GM12872 (cell line): ENCODE measurements around the gene SLC9C2.

Experiments used
- TF ChIP-seq, protein P1 (sequence below): IDR thresholded peaks from 3 replicates; pipeline ENCODE4 v1.5.1; 2011; ENCODE audit warnings: low read depth, mild to moderate bottlenecking, low read length, moderate library complexity; ENCODE audit not compliant: insufficient read depth

The SLC9C2 gene

DNA sequence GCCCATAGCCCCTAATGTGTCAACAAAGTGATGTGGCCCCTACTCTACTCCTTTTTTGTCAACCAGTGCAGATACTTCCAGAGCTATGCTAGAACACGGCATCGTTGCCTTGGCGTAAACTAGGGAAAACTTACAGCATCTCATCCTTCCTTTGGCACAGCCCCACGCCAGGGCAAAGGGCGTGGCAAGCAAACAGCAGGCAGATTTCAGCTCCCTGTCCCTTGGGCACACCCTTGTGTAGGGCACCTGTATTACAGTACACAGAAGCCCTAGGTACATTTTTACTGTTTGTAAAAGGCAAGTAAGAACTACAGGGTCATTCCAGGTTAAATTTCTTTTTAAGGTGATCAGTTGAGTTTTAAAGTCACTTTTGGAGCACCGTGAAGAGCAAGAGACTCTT lies 96.4 kb downstream of the SLC9C2 start:
- TF ChIP-seq, protein P1, sequence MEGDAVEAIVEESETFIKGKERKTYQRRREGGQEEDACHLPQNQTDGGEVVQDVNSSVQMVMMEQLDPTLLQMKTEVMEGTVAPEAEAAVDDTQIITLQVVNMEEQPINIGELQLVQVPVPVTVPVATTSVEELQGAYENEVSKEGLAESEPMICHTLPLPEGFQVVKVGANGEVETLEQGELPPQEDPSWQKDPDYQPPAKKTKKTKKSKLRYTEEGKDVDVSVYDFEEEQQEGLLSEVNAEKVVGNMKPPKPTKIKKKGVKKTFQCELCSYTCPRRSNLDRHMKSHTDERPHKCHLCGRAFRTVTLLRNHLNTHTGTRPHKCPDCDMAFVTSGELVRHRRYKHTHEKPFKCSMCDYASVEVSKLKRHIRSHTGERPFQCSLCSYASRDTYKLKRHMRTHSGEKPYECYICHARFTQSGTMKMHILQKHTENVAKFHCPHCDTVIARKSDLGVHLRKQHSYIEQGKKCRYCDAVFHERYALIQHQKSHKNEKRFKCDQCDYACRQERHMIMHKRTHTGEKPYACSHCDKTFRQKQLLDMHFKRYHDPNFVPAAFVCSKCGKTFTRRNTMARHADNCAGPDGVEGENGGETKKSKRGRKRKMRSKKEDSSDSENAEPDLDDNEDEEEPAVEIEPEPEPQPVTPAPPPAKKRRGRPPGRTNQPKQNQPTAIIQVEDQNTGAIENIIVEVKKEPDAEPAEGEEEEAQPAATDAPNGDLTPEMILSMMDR, result peak; percentile 40; the same call in 2 of the 3 replicates

DNA sequence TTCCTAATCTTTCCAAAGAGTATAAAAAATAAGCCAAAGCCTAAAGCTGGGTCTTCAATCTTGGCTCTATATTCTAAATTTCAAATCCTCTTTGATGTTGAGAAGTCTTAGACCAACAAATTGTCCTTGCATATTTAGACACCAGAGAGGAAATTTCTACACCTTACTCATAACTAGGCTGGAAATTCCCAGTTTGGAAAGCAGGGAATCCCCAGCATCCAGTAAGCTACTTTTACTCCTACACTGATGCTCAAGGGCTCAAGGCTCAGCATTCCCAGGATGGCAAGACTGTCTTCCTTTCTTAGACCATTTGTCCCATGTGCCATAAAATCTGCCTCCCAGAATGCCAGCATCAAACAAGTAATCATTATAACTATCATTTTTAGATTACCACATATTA lies 97.5 kb downstream of the SLC9C2 start:
- TF ChIP-seq, protein P1, result no peak

DNA sequence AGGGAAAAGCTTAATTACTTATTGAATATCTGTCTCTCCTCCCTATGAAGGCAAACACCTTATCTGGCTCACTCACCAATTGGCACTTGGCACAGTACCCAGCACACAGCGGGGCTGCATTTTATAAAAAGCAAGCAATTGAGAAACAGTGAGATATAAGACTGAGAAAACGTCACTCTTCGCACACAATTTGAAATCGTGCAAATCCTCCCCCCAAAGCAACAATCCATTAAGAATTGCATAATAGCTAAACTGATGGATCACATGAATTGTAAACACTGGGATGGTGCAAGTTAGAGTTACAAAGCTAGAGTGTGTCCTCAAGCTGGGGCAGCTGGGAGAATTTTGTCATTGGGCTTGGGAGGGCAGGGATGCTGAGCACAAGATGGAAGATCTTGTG lies 98.6 kb downstream of the SLC9C2 start:
- TF ChIP-seq, protein P1, result no peak

DNA sequence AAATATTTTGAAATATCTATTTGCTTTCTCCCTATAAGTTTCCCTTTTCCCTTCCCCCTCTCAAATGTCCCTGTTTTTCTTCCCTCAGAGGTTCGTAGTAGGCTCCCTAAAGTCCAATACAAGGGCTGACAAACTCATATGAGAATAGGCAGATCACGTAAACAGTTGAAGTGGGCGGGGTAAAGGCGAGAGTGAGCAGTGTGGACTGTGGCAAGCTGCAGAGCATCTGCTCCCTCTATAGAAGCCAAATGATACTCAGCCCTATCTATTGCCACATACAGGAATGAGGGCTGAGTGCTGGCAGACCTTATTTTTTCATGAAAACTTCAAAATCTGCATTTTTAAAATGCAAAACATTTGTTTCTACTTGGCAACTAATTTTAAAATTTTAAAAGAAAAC lies 99.5 kb downstream of the SLC9C2 start:
- TF ChIP-seq, protein P1, result no peak

DNA sequence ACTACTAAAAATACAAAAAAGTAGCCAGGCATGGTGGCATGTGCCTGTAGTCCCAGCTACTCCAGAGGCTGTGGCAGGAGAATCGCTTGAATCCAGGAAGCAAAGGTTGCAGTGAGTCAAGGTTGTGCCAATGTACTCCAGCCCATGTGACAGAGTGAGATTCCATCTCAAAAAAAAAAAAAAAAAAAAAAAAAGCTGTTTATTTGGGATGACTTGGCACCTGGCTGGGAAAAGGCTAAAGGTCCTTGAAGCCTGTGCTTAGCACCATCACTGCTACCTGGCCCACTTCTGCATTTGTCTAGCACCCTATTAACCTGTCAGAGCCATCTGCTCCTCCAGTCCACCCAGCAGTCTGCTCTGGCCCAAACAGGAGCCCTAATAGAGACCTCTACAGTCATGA lies 100.8 kb downstream of the SLC9C2 start:
- TF ChIP-seq, protein P1, result no peak

DNA sequence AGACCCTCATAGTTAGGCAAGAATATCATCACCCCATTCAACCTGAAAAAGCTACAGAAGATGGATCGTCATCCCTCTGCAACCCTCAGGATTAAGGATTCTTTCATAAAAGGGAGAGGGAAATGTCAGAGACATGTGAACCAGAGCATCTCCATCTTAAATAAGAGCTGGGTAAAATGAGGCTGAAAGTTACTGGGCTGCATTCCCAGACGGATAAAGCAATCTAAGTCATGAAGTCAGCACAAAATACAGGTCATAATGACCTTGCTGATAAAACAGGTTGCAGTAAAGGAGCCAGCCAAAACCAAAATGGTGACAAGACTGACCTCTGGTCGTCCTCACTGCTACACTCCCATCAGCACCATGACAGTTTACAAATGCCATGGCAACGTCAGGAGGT lies 103.1 kb downstream of the SLC9C2 start:
- TF ChIP-seq, protein P1, result no peak

DNA sequence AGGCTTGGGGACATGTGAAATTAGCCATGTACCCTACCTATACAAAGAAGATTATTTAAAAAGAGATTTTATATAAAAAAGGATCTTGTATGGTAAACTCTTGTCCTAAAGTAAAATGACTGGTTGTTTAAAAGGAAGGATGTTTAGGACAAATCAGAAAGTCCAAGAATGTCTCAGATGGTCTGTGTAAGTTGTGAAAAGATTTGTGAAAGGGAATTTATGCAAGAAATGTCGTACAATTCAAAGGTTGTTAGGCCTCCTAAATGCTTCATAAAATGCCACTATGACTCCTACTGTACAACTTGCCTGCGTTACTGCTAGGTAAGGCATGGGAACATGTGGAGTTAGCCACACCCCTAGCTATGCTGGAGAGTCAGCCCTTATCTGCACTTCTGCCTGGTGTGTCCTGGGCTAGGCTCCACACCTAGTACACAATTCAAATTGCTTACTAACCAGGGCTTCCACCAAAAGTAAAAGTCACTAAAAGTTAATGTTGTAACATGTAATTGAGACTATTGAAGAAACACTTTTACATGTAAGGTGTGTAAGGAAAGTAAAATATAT lies 106.0 kb downstream of the SLC9C2 start:
- TF ChIP-seq, protein P1, result no peak
